ENCODE data around the gene BRINP3.

The BRINP3 gene

DNA sequence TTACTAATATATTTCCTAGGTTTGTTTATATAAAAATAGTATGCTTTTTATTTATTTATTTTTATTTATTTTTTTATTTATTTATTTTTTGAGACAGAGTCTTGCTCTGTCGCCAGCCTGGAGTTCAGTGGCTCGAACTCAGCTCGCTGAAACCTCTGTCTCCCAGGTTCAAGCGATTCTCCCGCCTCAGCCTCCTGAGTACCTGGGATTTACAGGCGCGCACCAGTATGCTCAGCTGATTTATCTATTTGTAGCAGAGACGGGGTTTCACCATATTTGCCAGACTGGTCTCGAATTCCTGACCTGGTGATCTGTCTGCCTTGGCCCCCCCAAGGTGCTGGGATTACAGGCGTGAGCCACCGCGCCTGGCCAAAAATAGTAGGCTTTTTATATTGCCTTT lies 33.2 kb downstream of the BRINP3 start:
- DNase-seq = no peak

- no peak for DNase-seq
Measured at GRCh38 chr1:190439447-190439846, 38.2 kb downstream of the BRINP3 start.

DNA sequence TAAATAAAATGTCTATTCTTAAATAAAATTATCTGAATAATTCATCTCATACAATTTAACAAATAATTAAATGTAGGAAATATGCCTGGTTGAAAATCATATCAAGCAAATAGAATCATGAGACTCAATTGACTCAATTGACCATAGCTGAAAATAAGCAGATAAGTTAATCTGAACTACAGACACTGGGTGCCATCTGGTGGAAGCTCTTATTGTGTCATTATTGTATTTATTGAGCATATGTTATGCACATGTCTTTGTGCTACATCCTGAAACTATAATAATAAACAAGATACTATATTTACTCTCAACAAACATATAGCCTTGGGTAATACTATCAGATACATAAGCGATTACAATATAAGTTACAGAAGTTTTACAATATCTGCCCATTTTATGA lies 41.0 kb downstream of the BRINP3 start:
- DNase-seq = peak; percentile 11

DNA sequence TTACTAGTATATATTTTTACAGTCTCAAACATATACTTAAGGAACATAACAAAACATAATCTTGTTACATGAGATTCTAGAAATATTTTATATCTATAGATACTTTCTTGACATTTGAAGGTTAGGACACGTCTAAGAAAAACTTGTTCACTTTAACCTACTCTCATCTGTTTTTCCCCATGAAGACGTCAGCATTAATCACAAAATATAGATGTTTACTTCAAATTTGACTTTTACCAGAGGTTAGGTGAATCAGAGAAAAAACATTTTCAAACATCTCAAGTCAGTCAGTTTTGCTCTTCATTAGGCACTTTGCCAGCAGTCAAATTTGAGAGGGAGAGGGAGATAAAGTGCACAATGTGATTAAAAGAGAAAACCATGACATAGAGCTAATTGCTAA lies 47.7 kb downstream of the BRINP3 start:
- DNase-seq = no peak

GRCh38 chr1:190429141-190429540 lies 48.5 kb downstream of the BRINP3 start:
- DNase-seq = no peak

- DNase-seq = no peak
Measured at GRCh38 chr1:190416239-190416638, 61.4 kb downstream of the BRINP3 start.

GRCh38 chr1:190413142-190413541 lies 64.5 kb downstream of the BRINP3 start:
- DNase-seq = no peak

GRCh38 chr1:190403402-190403801 lies 74.3 kb downstream of the BRINP3 start:
- DNase-seq = no peak

- no peak for DNase-seq
Measured at GRCh38 chr1:190399233-190399632, 78.4 kb downstream of the BRINP3 start.

GRCh38 chr1:190391582-190391981 lies 86.1 kb downstream of the BRINP3 start:
- DNase-seq = no peak

DNA sequence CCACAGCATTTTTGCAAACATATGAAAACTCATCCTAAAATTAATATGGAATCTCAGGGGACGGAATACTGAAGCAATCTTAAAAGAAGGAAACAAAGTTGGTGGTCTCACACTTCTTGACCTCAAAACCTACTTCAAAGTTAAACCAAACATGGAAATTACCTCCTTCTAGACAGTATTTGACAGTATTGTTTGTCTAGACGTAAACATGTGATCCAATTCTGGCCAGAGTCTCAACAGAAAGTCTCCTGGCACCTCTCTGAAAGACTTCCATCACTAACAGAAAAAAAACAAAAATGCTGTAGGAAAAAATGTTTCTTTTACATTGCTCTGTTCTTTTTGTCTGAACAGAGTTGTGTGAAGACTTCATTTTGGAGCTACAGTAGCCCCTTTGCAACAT lies 99.7 kb downstream of the BRINP3 start:
- no peak for DNase-seq

DNA sequence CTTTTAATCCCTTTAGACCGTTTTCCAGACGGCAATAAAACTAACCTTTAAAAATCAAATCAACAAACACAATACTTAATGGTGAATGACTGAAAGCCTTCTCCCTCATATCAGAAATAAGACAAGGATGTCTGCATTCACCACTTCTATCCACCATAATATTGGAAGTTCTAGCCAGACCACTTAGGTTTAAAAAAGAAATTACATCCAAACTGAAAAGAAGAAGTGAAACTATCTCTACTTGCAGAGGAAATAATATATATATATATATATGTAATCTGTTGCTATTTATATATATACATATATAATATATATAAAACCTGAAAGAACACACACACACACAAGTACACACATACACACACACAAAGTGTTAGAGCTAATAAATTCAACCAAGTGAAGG lies 100.4 kb downstream of the BRINP3 start:
- no peak for DNase-seq

GRCh38 chr1:190376044-190376443 lies 101.6 kb downstream of the BRINP3 start:
- DNase-seq = no peak

GRCh38 chr1:190373705-190374336 lies 103.8 kb downstream of the BRINP3 start:
- no peak for DNase-seq

- DNase-seq = no peak
Measured at GRCh38 chr1:190367200-190367599, 110.5 kb downstream of the BRINP3 start.

- no peak for DNase-seq
Measured at GRCh38 chr1:190365283-190365682, 112.4 kb downstream of the BRINP3 start.

- DNase-seq = no peak
Measured at GRCh38 chr1:190353538-190354101, 124.0 kb downstream of the BRINP3 start.

GRCh38 chr1:190344454-190344853 lies 133.2 kb downstream of the BRINP3 start:
- no peak for DNase-seq

- no peak for DNase-seq
Measured at GRCh38 chr1:190338829-190339228, 138.8 kb downstream of the BRINP3 start.

DNA sequence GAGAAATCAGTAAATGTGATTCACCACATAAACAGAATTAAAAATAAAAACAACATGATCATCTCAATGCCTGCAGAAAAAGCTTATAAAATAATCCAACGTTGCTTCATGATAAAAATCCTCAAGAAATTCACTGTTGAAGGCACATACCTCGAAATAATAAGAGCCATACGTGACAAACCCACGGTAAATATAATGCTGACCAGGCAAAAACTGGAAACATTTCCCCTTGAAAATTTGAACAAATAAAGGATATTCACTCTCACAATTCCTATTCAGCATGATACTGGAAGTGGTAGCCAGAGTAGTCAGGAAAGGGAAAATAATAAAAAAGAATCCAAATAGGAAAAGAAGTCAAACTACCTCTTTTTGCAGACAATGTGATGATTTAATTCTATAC lies 148.8 kb downstream of the BRINP3 start:
- DNase-seq = no peak

DNA sequence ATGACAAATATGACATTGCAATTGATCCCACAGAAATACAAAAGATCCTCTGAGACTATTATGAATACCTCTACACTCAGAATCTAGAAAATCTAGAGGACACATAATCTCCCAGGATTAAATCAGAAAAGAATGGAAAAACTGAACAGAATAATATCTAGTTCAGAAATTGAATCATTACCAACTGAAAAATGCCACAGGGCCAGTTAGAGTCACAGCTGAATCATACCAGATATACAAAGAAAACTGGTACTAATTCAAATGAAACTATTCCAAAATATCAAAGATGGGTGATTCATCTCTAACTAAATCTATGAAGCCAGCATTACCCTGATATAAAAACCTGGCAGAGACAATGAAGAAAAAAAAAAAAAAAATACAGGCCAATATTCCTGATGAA lies 149.3 kb downstream of the BRINP3 start:
- DNase-seq = no peak

DNA sequence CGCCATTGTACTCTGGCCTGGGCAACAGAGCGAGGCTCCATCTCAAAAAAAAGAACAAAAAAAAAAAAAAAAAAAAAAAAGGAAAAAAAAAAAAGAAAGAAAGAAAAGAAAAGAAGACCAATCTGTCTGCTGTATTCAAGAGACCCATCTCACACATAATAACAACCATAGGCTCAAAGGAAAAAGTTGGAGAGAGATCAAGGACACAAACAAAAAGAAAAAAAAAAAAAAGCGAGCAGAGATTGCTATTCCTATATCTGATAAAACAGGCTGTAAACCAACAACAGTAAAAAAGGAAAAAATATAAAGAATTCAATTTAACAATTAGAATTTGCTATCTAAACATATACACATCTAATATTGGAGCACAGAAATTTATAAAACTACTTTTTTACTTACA lies 150.4 kb downstream of the BRINP3 start:
- DNase-seq = no peak

- DNase-seq = no peak
Measured at GRCh38 chr1:190323530-190323929, 154.1 kb downstream of the BRINP3 start.

GRCh38 chr1:190322274-190322673 lies 155.4 kb downstream of the BRINP3 start:
- DNase-seq = no peak

GRCh38 chr1:190320952-190321351 lies 156.7 kb downstream of the BRINP3 start:
- no peak for DNase-seq

All from EL (cell line).